AG04450 (cell line): ENCODE results near the gene LNX2. TPM values are rescaled to one million over a fixed set of nuclear protein-coding genes. Genes with fewer than 3 reads are reported as not detected.

ENCODE experiments used
- CTCF ChIA-PET: fragments of 300-600, 350-600 bp; formaldehyde crosslinking; extraction: SDS; loops from one replicate; lab custom pipeline; 2022; ENCODE audit warnings: antibody characterized with exemption, inconsistent platforms; lab: Charles Lee
- POLR2A ChIA-PET: fragments of 350-600 bp; formaldehyde crosslinking; extraction: SDS; loops from one replicate; lab custom pipeline; 2021; ENCODE audit warnings: antibody characterized with exemption, inconsistent platforms; lab: Yijun Ruan, JAX
- DNase-seq: peaks from one replicate; pipeline ENCODE4 v3.0.0-alpha.2; 2011; ENCODE audit warnings: low read depth, low spot score
- H3K27ac ChIP-seq: one replicate; pipeline ENCODE4 v1.5.1; 2012; ENCODE audit warnings: low read depth, low read length, control low read depth
- H3K27me3 ChIP-seq: one replicate; pipeline ENCODE4 v1.6.0; 2012; ENCODE audit warnings: low read length; ENCODE audit not compliant: control insufficient read depth, insufficient read depth
- H3K4me3 ChIP-seq: 2 replicates; pipeline ENCODE4 v1.5.1; 2011; ENCODE audit warnings: mild to moderate bottlenecking, low read depth, low read length, control low read depth
- H3K9me3 ChIP-seq: 2 replicates; pipeline ENCODE4 v1.5.1; 2012; ENCODE audit warnings: low read length; ENCODE audit not compliant: control insufficient read depth, insufficient read depth
- polyA plus RNA-seq: library from polyadenylated mRNA; depleted of rRNA; stranded (reverse); fragments of >200 nt; gene quantifications from 2 replicates; pipeline ENCODE4 v1.2.3, GENCODE V29; 2011; rRNA removed
- TF ChIP-seq, protein P1 (sequence below): IDR thresholded peaks from 2 replicates; pipeline ENCODE4 v1.5.1; 2011; ENCODE audit warnings: low read depth, low read length, control low read depth, inconsistent platforms

The LNX2 gene
- polyA plus RNA-seq, 1 experiment, result 6.9 TPM

- ChIA-PET POLR2A (no interaction called here), CTCF (interaction anchor here (0.7 kb wide), 1 partner anchor 28 kb away, joined by 3 read pairs; no protein-coding TSS in a partner anchor)
- DNase-seq, result no peak
- Histone ChIP-seq H3K27ac (no peak overlapping the region), H3K27me3 (peaks cover 21% of the 10 kb centered on the region), H3K9me3 (no peaks in the 10 kb centered on the region), H3K4me3 (no peak overlapping the region)
- TF ChIP-seq, protein P1, sequence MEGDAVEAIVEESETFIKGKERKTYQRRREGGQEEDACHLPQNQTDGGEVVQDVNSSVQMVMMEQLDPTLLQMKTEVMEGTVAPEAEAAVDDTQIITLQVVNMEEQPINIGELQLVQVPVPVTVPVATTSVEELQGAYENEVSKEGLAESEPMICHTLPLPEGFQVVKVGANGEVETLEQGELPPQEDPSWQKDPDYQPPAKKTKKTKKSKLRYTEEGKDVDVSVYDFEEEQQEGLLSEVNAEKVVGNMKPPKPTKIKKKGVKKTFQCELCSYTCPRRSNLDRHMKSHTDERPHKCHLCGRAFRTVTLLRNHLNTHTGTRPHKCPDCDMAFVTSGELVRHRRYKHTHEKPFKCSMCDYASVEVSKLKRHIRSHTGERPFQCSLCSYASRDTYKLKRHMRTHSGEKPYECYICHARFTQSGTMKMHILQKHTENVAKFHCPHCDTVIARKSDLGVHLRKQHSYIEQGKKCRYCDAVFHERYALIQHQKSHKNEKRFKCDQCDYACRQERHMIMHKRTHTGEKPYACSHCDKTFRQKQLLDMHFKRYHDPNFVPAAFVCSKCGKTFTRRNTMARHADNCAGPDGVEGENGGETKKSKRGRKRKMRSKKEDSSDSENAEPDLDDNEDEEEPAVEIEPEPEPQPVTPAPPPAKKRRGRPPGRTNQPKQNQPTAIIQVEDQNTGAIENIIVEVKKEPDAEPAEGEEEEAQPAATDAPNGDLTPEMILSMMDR, result no peak
Observed at GRCh38 chr13:27500806-27501534, 119.4 kb downstream of the LNX2 start.

GRCh38 chr13:27497563-27498230 lies 122.6 kb downstream of the LNX2 start:
- Histone ChIP-seq H3K9me3 (no peaks in the 10 kb centered on the region), H3K27ac (no peak overlapping the region), H3K4me3 (no peak overlapping the region), H3K27me3 (peaks cover 3% of the 10 kb centered on the region)
- TF ChIP-seq, protein P1, result no peak
- POLR2A ChIA-PET, result no interaction called here
- no peak for DNase-seq
- CTCF ChIA-PET, result no interaction called here

- no peak for DNase-seq
- CTCF ChIA-PET, result no interaction called here
Observed at GRCh38 chr13:27496536-27497273, 123.6 kb downstream of the LNX2 start.

GRCh38 chr13:27496006-27496405 lies 124.3 kb downstream of the LNX2 start:
- H3K27me3 ChIP-seq, result peaks cover 3% of the 10 kb centered on the region
- ChIA-PET POLR2A (no interaction called here), CTCF (no interaction called here)
- TF ChIP-seq, protein P1, result no peak
- no peaks in the 10 kb centered on the region for H3K9me3 ChIP-seq
- no peak overlapping the region for H3K27ac ChIP-seq
- DNase-seq, result no peak
- no peak overlapping the region for H3K4me3 ChIP-seq

More at GRCh38 chr13:27496536-27497273, 123.6 kb downstream of the LNX2 start:
- Histone ChIP-seq H3K27ac (no peak overlapping the region), H3K4me3 (no peak overlapping the region), H3K27me3 (peaks cover 3% of the 10 kb centered on the region), H3K9me3 (no peaks in the 10 kb centered on the region)
- TF ChIP-seq, protein P1, result no peak
- POLR2A ChIA-PET, result no interaction called here

Other genes starting within 250 kb of the LNX2 start
- gene GTF3A, start 195.9 kb downstream of the LNX2 start, polyA plus RNA-seq, result 89.0 and 104 TPM in 2 replicates
- 52.1 and 72.5 TPM in 2 replicates for gene MTIF3, start 170.0 kb downstream of the LNX2 start, polyA plus RNA-seq
- 155 and 174 TPM in 2 replicates for gene POLR1D, start 1.4 kb upstream of the LNX2 start, polyA plus RNA-seq
- not detected in 2 replicates for gene GSX1, start 172.0 kb upstream of the LNX2 start, polyA plus RNA-seq